WERI-Rb-1 (cell line): ENCODE data around the gene CELSR1.
"Not testable (repeated sequence)": the region's sequence is repeated elsewhere in the genome, so short reads cannot be mapped to it uniquely, and the experiment has no call there.

Experiments used
- DNase-seq: peaks from one replicate; pipeline ENCODE4 v3.0.0-alpha.2; 2020
- H3K27ac ChIP-seq: fragments of 250-450 bp; sonication (Bioruptor Pico); 2 replicates; pipeline ENCODE4 v1.5.1; 2020; ENCODE audit warnings: mild to moderate bottlenecking, moderate library complexity
- H3K27me3 ChIP-seq: fragments of 250-450 bp; sonication (Bioruptor Pico); 2 replicates; pipeline ENCODE4 v1.5.1; 2021; ENCODE audit warnings: mild to moderate bottlenecking, low read depth, moderate library complexity; ENCODE audit not compliant: insufficient read depth, severe bottlenecking
- H3K36me3 ChIP-seq: fragments of 250-450 bp; sonication (Bioruptor Pico); 2 replicates; pipeline ENCODE4 v1.5.1; 2020; ENCODE audit warnings: mild to moderate bottlenecking, moderate library complexity
- H3K4me3 ChIP-seq: 2 replicates; pipeline ENCODE4 v1.5.1; 2011; ENCODE audit warnings: low read depth, mild to moderate bottlenecking, control low read depth, low read length
- H3K9me3 ChIP-seq: fragments of 250-450 bp; sonication (Bioruptor Pico); 2 replicates; pipeline ENCODE4 v1.5.1; 2021; ENCODE audit warnings: mild to moderate bottlenecking, moderate library complexity; ENCODE audit not compliant: severe bottlenecking
- TF ChIP-seq, protein P1 (sequence below): IDR thresholded peaks from 2 replicates; pipeline ENCODE4 v1.5.1; 2011; ENCODE audit warnings: low read depth, mild to moderate bottlenecking, control low read depth, inconsistent platforms, low read length

Gene CELSR1

DNA sequence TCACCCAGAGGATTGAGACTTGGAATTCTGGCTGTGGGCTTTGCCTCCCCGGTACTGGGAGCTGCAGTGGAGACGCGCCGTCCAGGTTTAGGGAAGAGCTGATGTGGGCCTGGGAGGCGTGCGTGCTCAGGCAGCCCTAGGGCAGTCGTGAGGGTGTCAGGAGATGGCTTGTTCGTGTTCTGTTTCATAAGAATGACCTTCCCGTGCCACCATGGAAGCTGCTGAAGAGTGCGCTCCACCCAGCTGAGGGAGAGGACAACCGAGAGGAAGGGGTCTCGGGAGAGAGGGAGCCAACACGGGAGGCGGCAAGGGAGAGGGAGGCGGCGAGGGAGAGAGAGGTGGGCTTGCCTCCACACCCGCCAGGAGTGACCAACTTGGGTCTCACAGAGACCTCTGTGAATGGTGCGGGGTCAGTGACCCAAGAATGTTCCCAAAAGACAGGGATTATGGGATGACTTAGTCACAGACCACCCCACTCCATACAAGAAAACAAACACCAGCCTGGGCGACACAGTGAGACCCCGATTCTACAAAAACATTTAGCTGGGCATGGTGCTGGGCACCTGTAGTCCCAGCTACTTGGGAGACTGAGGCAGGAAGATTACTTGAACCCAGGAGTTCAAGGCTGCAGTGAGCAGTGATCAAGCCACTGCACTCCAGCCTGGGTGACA, 216.6 kb downstream of the CELSR1 start:
- Histone ChIP-seq H3K9me3 (no peaks in the 10 kb centered on the region), H3K4me3 (no peak overlapping the region), H3K27me3 (no peaks in the 10 kb centered on the region), H3K27ac (no peak overlapping the region), H3K36me3 (peaks cover 81% of the 10 kb centered on the region)
- no peak for DNase-seq
- TF ChIP-seq, protein P1, sequence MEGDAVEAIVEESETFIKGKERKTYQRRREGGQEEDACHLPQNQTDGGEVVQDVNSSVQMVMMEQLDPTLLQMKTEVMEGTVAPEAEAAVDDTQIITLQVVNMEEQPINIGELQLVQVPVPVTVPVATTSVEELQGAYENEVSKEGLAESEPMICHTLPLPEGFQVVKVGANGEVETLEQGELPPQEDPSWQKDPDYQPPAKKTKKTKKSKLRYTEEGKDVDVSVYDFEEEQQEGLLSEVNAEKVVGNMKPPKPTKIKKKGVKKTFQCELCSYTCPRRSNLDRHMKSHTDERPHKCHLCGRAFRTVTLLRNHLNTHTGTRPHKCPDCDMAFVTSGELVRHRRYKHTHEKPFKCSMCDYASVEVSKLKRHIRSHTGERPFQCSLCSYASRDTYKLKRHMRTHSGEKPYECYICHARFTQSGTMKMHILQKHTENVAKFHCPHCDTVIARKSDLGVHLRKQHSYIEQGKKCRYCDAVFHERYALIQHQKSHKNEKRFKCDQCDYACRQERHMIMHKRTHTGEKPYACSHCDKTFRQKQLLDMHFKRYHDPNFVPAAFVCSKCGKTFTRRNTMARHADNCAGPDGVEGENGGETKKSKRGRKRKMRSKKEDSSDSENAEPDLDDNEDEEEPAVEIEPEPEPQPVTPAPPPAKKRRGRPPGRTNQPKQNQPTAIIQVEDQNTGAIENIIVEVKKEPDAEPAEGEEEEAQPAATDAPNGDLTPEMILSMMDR = no peak

DNA sequence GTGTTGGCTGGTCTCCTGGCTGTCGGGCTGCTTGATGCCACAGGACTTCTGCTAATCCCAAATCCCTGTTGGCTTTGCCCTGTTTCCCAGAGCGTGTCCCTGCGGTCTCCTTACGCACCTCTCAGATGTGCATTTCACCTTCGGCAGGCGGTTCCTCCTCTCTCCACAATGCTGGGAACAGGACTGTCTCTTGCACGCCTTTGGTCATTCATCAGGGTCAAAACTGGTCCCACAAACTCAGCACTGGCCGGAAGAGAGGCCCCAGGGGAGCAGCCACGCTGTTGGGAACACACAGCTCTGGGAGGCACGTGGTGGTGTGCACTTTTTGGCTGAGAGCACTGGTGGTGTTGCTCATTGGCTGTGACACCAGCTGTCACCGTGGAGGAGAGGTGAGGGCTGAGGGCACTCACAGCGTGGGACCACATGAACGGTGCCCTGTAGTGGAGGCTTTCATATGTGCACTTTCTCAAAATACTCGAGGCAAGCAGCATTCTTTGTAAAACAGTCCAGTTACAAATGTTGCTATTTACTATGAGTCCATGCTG, 217.2 kb downstream of the CELSR1 start:
- H3K4me3 ChIP-seq = no peak overlapping the region
- no peaks in the 10 kb centered on the region for H3K9me3 ChIP-seq
- no peaks in the 10 kb centered on the region for H3K27me3 ChIP-seq
- H3K27ac ChIP-seq = no peak overlapping the region
- no peak for DNase-seq
- TF ChIP-seq, protein P1 = no peak
- peaks cover 81% of the 10 kb centered on the region for H3K36me3 ChIP-seq

DNA sequence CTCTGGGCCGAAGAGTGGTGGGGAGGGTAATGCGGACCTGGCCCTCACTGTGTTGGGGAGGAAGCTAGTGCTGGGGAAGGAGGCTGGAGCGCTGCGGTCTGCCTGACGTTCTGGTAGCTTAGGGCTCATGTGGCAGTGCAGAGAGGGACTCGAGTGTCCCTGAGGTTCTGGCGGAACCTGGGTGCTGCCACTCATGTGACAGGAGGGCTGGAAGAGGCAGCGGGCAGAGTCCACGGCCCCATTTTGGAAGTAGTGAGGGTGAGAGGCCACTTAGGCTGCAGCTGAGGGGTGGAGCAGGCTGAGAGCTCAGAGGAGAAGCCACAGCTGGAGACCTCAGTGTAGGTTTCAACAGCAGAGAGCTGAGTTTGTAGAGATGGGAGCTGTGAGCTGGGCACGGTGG, 218.1 kb downstream of the CELSR1 start:
- Histone ChIP-seq H3K36me3 (peaks cover 74% of the 10 kb centered on the region), H3K27me3 (no peaks in the 10 kb centered on the region), H3K9me3 (no peaks in the 10 kb centered on the region), H3K4me3 (no peak overlapping the region), H3K27ac (no peak overlapping the region)
- TF ChIP-seq, protein P1 = no peak
- no peak for DNase-seq

DNA sequence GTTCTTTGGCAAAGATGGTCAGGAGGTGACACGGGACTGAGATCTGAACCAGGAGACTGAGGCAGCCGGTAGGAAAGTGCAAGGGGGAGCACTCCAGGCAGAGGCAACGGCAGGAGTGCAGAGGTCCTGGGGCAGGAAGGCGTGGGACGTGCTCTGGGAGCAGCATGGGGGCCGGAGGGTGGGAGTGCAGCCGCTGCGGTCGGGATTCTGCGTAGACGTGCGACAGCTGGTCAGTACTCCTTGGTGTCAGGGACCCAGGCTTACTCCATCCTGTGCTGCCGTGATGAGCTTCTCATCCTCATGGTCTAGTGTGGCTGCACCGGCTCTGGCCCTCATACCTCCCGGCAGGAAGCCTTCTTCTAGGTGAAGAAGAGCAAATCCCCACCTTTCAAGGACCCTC, 218.8 kb downstream of the CELSR1 start:
- H3K9me3 ChIP-seq = no peaks in the 10 kb centered on the region
- H3K27me3 ChIP-seq = no peaks in the 10 kb centered on the region
- no peak overlapping the region for H3K27ac ChIP-seq
- peaks cover 68% of the 10 kb centered on the region for H3K36me3 ChIP-seq
- no peak overlapping the region for H3K4me3 ChIP-seq
- TF ChIP-seq, protein P1 = no peak
- DNase-seq = no peak

DNA sequence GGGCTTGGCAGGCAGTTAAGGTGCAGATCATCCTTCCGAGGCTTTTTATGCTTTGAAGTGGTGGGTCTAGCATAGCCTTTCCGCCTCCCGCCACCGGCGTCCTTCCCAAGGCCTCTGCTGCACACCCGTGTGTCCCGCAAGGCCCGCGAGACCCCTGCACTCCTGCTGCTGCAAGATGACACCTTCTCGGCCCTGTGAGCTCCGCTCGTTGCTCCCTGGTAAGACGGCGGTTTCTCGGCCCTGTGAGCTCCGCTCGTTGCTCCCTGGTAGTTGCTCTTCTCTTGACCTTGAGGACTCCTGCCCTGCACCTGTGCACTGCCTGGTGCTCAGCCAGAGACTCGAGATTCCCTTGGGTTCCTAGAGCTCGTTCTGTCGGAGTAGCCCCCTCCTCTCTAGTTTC, 219.8 kb downstream of the CELSR1 start:
- TF ChIP-seq, protein P1 = no peak
- no peak overlapping the region for H3K27ac ChIP-seq
- H3K27me3 ChIP-seq = no peaks in the 10 kb centered on the region
- peaks cover 65% of the 10 kb centered on the region for H3K36me3 ChIP-seq
- no peak for DNase-seq
- no peaks in the 10 kb centered on the region for H3K9me3 ChIP-seq
- H3K4me3 ChIP-seq = no peak overlapping the region

DNA sequence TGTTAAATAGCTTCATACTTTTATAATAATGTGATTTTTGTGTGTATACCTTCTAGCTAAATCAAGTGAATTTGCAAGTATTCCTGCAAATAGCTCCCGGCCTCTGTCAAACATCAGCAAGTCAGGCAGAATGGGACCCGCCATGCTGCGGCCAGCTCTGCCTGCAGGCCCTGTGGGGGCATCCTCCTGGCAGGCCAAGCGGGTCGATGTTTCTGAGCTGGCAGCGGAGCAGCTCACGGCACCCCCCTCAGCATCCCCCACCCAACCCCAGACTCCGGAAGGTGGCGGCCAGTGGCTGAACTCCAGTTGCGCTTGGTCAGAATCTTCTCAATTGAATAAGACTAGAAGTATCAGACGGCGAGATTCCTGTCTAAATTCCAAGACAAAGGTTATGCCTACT, 221.4 kb downstream of the CELSR1 start:
- TF ChIP-seq, protein P1 = no peak
- H3K9me3 ChIP-seq = no peaks in the 10 kb centered on the region
- peaks cover 65% of the 10 kb centered on the region for H3K36me3 ChIP-seq
- no peak overlapping the region for H3K27ac ChIP-seq
- H3K4me3 ChIP-seq = no peak overlapping the region
- DNase-seq = no peak
- no peaks in the 10 kb centered on the region for H3K27me3 ChIP-seq

DNA sequence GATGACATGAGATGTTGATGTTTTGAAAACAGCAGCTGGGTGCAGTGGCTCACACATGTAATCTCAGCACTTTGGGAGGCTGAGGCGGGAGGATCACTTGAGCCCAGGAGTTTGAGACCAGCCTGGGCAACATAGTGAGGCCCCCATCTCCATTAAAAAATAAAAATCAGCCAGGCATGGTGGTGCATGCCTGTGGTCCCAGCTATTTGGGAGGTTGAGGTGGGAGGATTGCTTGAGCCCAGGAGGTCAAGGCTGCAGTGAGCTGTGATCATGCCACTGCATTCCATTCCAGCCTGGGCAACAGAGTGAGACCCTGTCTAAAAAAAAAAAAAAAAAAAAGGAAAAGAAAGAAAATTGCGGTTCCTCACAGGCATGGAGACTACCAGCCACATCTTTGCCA, 224.6 kb downstream of the CELSR1 start:
- H3K4me3 ChIP-seq, H3K27me3 ChIP-seq, H3K9me3 ChIP-seq, H3K27ac ChIP-seq, DNase-seq: not testable (repeated sequence)
- peaks cover 65% of the 10 kb centered on the region for H3K36me3 ChIP-seq
